ENCODE results near the gene ATXN10. TPM values are rescaled to one million over a fixed set of nuclear protein-coding genes. Genes with fewer than 3 reads are reported as not detected.

ATXN10 gene
- total and polyA plus RNA-seq, 11 donors = 55.0 to 192 (median 149) TPM

DNA sequence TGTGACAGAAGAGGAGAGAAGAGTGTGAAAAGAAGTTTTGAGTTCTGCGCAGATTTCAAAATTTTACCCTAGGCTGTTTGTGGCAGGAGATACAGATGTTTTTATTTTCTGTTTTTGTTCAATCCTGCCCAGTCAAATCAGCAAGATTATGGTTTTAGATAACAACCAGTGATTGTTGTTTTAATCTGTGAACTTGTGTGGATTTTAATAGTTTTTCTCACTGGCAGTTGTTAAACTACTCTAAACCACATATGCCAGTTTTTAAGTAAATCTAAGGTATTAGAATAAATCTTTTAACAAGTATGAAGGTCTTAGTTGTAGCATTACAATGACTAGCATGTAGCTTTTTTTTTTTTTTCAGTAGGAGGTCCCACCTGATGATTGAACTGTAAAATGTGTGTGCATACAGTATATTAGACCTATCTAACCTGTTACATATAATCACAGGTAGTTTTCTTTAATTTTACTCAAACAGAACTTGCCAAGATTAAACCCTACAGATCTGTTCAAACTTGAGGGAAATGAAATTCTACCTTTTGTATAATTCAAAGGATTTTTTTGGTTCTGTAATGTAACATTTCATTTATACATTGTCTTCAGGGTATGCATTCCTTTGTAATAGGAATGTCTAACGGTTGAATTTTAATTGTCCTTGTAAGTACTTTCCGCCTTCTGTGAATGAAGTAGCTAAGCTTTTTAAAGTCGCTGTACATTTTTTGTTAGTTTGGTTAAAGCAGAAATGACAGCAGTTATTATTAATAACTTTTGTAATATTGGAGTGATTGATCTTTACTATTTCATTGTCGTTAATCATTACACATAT, 13.3 kb downstream of the ATXN10 start:
- DNase-seq = no peak
- WGBS, 4 donors = 92 to 95% (median 93%) methylated on average over 5 of the region's 5 CpGs

GRCh38 chr22:45686004-45686403, 14.4 kb downstream of the ATXN10 start:
- Histone ChIP-seq H3K27me3 (no peaks in the 10 kb centered on the region), H3K27ac (no peak overlapping the region), H3K4me3 (no peak overlapping the region), H3K4me1 (peaks cover 0 to 75% (median 47%) of the 10 kb centered on the region in 12 donors), H3K9me3 (no peaks in the 10 kb centered on the region), H3K36me3 (peaks cover 0 to 15% (median 9%) of the 10 kb centered on the region in 9 donors)
- 59 to 74% (median 64%) methylated on average over 2 of the region's 2 CpGs for WGBS, 4 donors
- TF ChIP-seq CTCF (IDR thresholded peaks at IDR 0.05) (no peak), POLR2A (IDR thresholded peaks at IDR 0.05) (no peak)
- intact Hi-C loops (cut with DNase I) = no loop called here
- peak in 1 of 4 donors; percentile 54 for ATAC-seq
- no peak for DNase-seq

More for the DNA sequence above, 13.3 kb downstream of the ATXN10 start:
- peaks cover 0 to 5% (median 2%) of the 10 kb centered on the region in 9 donors for H3K36me3 ChIP-seq
- no peak overlapping the region for H3K4me3 ChIP-seq
- H3K27ac ChIP-seq = no peak overlapping the region
- no peaks in the 10 kb centered on the region for H3K27me3 ChIP-seq
- peaks cover 0 to 74% (median 50%) of the 10 kb centered on the region in 12 donors for H3K4me1 ChIP-seq
- TF ChIP-seq CTCF (IDR thresholded peaks at IDR 0.05) (no peak), POLR2A (IDR thresholded peaks at IDR 0.05) (no peak)
- no peak for ATAC-seq
- no peaks in the 10 kb centered on the region for H3K9me3 ChIP-seq
- intact Hi-C loops (cut with DNase I) = no loop called here

GRCh38 chr22:45686836-45687235, 15.2 kb downstream of the ATXN10 start:
- WGBS, 4 donors = 53 to 60% (median 57%) methylated on average over 5 of the region's 5 CpGs

More at GRCh38 chr22:45686836-45687235, 15.2 kb downstream of the ATXN10 start:
- Histone ChIP-seq H3K9me3 (no peaks in the 10 kb centered on the region), H3K27ac (no peak overlapping the region), H3K27me3 (no peaks in the 10 kb centered on the region), H3K4me3 (no peak overlapping the region), H3K4me1 (peaks cover 0 to 67% (median 39%) of the 10 kb centered on the region in 12 donors), H3K36me3 (peaks cover 0 to 23% (median 17%) of the 10 kb centered on the region in 9 donors)
- no peak for ATAC-seq
- intact Hi-C loops (cut with DNase I) = no loop called here
- TF ChIP-seq POLR2A (IDR thresholded peaks at IDR 0.05) (no peak), CTCF (IDR thresholded peaks at IDR 0.05) (no peak)
- no peak for DNase-seq
